HepG2 (cell line): Measurements from ENCODE around the gene GPS2. TPM values are rescaled to one million over a fixed set of nuclear protein-coding genes. Genes with fewer than 3 reads are reported as not detected.

Source experiments
- ATAC-seq: fragments of 200-7000 bp; cut with Tn5 transposase; 3 replicates; pipeline ENCODE4 v1.9.1; 2020; ENCODE audit warnings: mild to moderate bottlenecking, moderate library complexity
- BruUV-seq: library from RNA; stranded (reverse); fragments of 400-500 nt; replicated peaks from 2 replicates; lab custom pipeline; 2021; lab: Mats Ljungman, UMichigan
- CTCF ChIA-PET: fragments of 300-600 bp; formaldehyde crosslinking; extraction: SDS; loops from one replicate; lab custom pipeline; 2021; ENCODE audit warnings: low total read pairs, inconsistent platforms, low intra/inter-chr PET ratio; lab: Yijun Ruan, JAX
- POLR2A ChIA-PET: fragments of 350-600 bp; sonication (Branson Sonifier 250); formaldehyde crosslinking; loops from one replicate; lab custom pipeline; 2020; ENCODE audit warnings: antibody characterized with exemption, inconsistent platforms; lab: Yijun Ruan, JAX
- DNase-seq: peaks from one replicate; pipeline ENCODE4 v3.0.0-alpha.2; 2015; ENCODE audit warnings: low spot score
- FAIRE-seq: peaks from 3 replicates; lab custom pipeline; 2011; peaks lifted over from hg19 to GRCh38; lab: Jason Lieb, UNC
- H2AFZ ChIP-seq: one replicate; pipeline ENCODE4 v1.6.1; 2011; ENCODE audit warnings: low read length, inconsistent platforms
- H3K27ac ChIP-seq: fragments of 300-600 bp; 3 replicates; pipeline ENCODE4 v1.8.0; 2011; ENCODE audit warnings: mixed run types, mild to moderate bottlenecking, mixed read lengths, low read length, inconsistent platforms; ENCODE audit not compliant: insufficient read depth; ENCODE audit errors: extremely low read length
- H3K27me3 ChIP-seq, 2 experiments: fragments of 200-600 bp in 1 of 2; 2 replicates in 1 of 2; 3 replicates in 1 of 2; pipeline versions ENCODE4 v1.6.0 to v1.8.0; 2011; ENCODE audit warnings: low read length in 2 of 2, mild to moderate bottlenecking in 2 of 2, moderate library complexity in 2 of 2, inconsistent platforms in 1 of 2; ENCODE audit not compliant: insufficient read depth in 2 of 2, control insufficient read depth in 1 of 2
- H3K36me3 ChIP-seq, 2 experiments: fragments of 200-600 bp in 1 of 2; replicated peaks in 1 of 2; 2 replicates in 1 of 2; 3 replicates in 1 of 2; pipeline versions ENCODE4 v1.5.1 to v1.8.0; 2011; ENCODE audit warnings: low read length in 2 of 2, inconsistent platforms in 1 of 2; ENCODE audit not compliant: insufficient read depth in 2 of 2, control insufficient read depth in 1 of 2
- H3K4me1 ChIP-seq: 2 replicates; pipeline ENCODE4 v1.5.1; 2012; ENCODE audit warnings: low read length, inconsistent platforms; ENCODE audit not compliant: insufficient read depth
- H3K4me2 ChIP-seq: 2 replicates; pipeline ENCODE4 v1.6.0; 2011; ENCODE audit warnings: low read depth, low read length, inconsistent platforms
- H3K4me3 ChIP-seq, 3 experiments: fragments of 200-600 bp in 1 of 3; sonication (generic), shearing (Covaris generic) in 1 of 3; replicated peaks in 1 of 3; 2 replicates each; pipeline ENCODE4 v1.5.1; 2011 to 2016; ENCODE audit warnings: low read length in 3 of 3, inconsistent platforms in 2 of 3, low read depth in 2 of 3, mild to moderate bottlenecking in 2 of 3, control low read depth in 1 of 3, mixed read lengths in 1 of 3; ENCODE audit not compliant: insufficient read depth in 1 of 3
- H3K79me2 ChIP-seq: one replicate; pipeline ENCODE4 v1.6.1; 2011; ENCODE audit warnings: low read length, inconsistent platforms; ENCODE audit not compliant: insufficient read depth
- H3K9ac ChIP-seq: 2 replicates; pipeline ENCODE4 v1.6.0; 2011; ENCODE audit warnings: mild to moderate bottlenecking, low read depth, low read length, inconsistent platforms; ENCODE audit not compliant: insufficient read depth
- H3K9me3 ChIP-seq: 2 replicates; pipeline ENCODE4 v1.5.1; 2012; ENCODE audit warnings: mild to moderate bottlenecking, low read length
- H4K20me1 ChIP-seq: 2 replicates; pipeline ENCODE4 v1.6.0; 2011; ENCODE audit warnings: inconsistent platforms, mild to moderate bottlenecking, low read length, moderate library complexity; ENCODE audit not compliant: insufficient read depth
- ATF7 ChIP-seq, 2 experiments: fragments of 450-650 bp in 1 of 2; sonication (generic) in 1 of 2; formaldehyde crosslinking in 1 of 2; IDR thresholded peaks; 2 replicates each; pipeline versions ENCODE4 v1.4.0 to v1.6.1; 2016 to 2020; ENCODE audit warnings: antibody characterized with exemption in 1 of 2, mild to moderate bottlenecking in 1 of 2, missing genetic modification reagents in 1 of 2
- CSRNP1 ChIP-seq: sonication (generic); formaldehyde crosslinking; IDR thresholded peaks from 2 replicates; pipeline ENCODE4 v1.8.1; 2023; ENCODE audit warnings: mild to moderate bottlenecking, missing genetic modification reagents
- EHMT2 ChIP-seq: fragments of 200-600 bp; sonication (generic); IDR thresholded peaks from 2 replicates; pipeline ENCODE4 v1.7.0; 2017; ENCODE audit warnings: antibody characterized with exemption, low read depth, low read length, borderline replicate concordance
- GTF2F1 ChIP-seq: fragments of 150-350 bp; IDR thresholded peaks from 2 replicates; pipeline ENCODE4 v1.6.1; 2014; ENCODE audit warnings: low read length
- HHEX ChIP-seq: IDR thresholded peaks from 2 replicates; pipeline ENCODE4 v1.6.1; 2016; ENCODE audit warnings: control low read depth
- KAT8 ChIP-seq: IDR thresholded peaks from 2 replicates; pipeline ENCODE4 v1.6.1; 2016; ENCODE audit warnings: missing genetic modification reagents, missing compliant biosample characterization
- LCORL ChIP-seq, 2 experiments: fragments of 450-650 bp in 1 of 2; sonication (generic) in 1 of 2; formaldehyde crosslinking in 1 of 2; IDR thresholded peaks; 2 replicates each; pipeline versions ENCODE4 v1.5.0 to v1.6.1; 2017 to 2020; ENCODE audit warnings: antibody characterized with exemption in 1 of 2, missing genetic modification reagents in 1 of 2
- POLR2G ChIP-seq: fragments of 200-400 bp; formaldehyde crosslinking; IDR thresholded peaks from 2 replicates; pipeline ENCODE4 v1.6.1; 2018; ENCODE audit warnings: mild to moderate bottlenecking, low read depth, low read length, moderate library complexity
- SMC3 ChIP-seq: IDR thresholded peaks from 2 replicates; pipeline ENCODE4 v1.6.1; 2011; ENCODE audit warnings: low read length, improper control_type of control experiment
- SNAI1 ChIP-seq: sonication (generic); formaldehyde crosslinking; IDR thresholded peaks from 2 replicates; pipeline ENCODE4 v1.5.0; 2020; ENCODE audit warnings: mild to moderate bottlenecking, missing genetic modification reagents, borderline replicate concordance
- STAT5B ChIP-seq: sonication (generic); formaldehyde crosslinking; IDR thresholded peaks from 2 replicates; pipeline ENCODE4 v1.4.0; 2020; ENCODE audit warnings: missing genetic modification reagents
- ZBTB42 ChIP-seq: sonication (generic); formaldehyde crosslinking; IDR thresholded peaks from 2 replicates; pipeline ENCODE4 v1.5.0; 2020; ENCODE audit warnings: mild to moderate bottlenecking, missing genetic modification reagents
- ZEB1 ChIP-seq: IDR thresholded peaks from 2 replicates; pipeline ENCODE4 v1.6.1; 2012; ENCODE audit warnings: mild to moderate bottlenecking, low read depth, inconsistent platforms; ENCODE audit not compliant: insufficient replicate concordance
- ZKSCAN8 ChIP-seq: IDR thresholded peaks from 2 replicates; pipeline ENCODE4 v1.6.1; 2016; ENCODE audit warnings: borderline replicate concordance, missing genetic modification reagents, missing compliant biosample characterization
- ZNF17 ChIP-seq: sonication (generic); formaldehyde crosslinking; IDR thresholded peaks from 2 replicates; pipeline ENCODE4 v1.5.0; 2020; ENCODE audit warnings: mild to moderate bottlenecking, missing genetic modification reagents
- ZNF296 ChIP-seq: sonication (generic); formaldehyde crosslinking; conservative IDR thresholded peaks from 2 replicates; pipeline ENCODE4 v1.5.0; 2020; ENCODE audit warnings: mild to moderate bottlenecking, missing genetic modification reagents
- ZNF337 ChIP-seq: sonication (generic); formaldehyde crosslinking; IDR thresholded peaks from 2 replicates; pipeline ENCODE4 v1.5.1; 2020; ENCODE audit warnings: missing genetic modification reagents, low read depth, mild to moderate bottlenecking, borderline replicate concordance
- ZNF382 ChIP-seq: sonication (generic); formaldehyde crosslinking; IDR thresholded peaks from 2 replicates; pipeline ENCODE4 v1.5.0; 2020; ENCODE audit warnings: missing genetic modification reagents, mild to moderate bottlenecking, borderline replicate concordance
- ZNF7 ChIP-seq: IDR thresholded peaks from 2 replicates; pipeline ENCODE4 v1.6.1; 2016; ENCODE audit warnings: missing biosample characterization, missing genetic modification reagents
- ZNF773 ChIP-seq: sonication (generic); formaldehyde crosslinking; IDR thresholded peaks from 2 replicates; pipeline ENCODE4 v1.4.0; 2020; ENCODE audit warnings: missing genetic modification reagents, borderline replicate concordance
- WGBS: methylation state at CpG from one replicate; pipeline ENCODE4 v1.1.6; 2017; ENCODE audit warnings: low lambda C conversion rate; 5-methylcytosine and 5-hydroxymethylcytosine counted together
- in situ Hi-C: cut with HindIII; loops from 2 replicates; pipeline ENCODE4 v1.10.0; 2017; ENCODE audit warnings: low pct_unique_long_range_greater_than_20kb; ENCODE audit not compliant: extremely low pct_ligation_motif_present
- intact Hi-C: fragments of 100-400 bp; cut with micrococcal nuclease; formaldehyde crosslinking; loops from one replicate; pipeline ENCODE4 v1.10.0; 2022; ENCODE audit not compliant: unreplicated experiment
- polyA plus RNA-seq, 8 experiments: library from polyadenylated mRNA; depleted of rRNA in 3 of 8; stranded (reverse) in 7 of 8; unstranded in 1 of 8; fragments of >200 nt; fragmentation: Illumina TruSeq in 4 of 8; extraction: Trizol in 4 of 8; gene quantifications; 2 replicates each; pipeline versions ENCODE4 v1.2.1 to v1.2.3, GENCODE V29; 2011 to 2016; ENCODE audit warnings: low read depth in 4 of 8, missing spikeins in 1 of 8, mixed read lengths in 1 of 8; ENCODE audit not compliant: insufficient read depth in 1 of 8
- total RNA-seq, 5 experiments: library from RNA; depleted of rRNA; stranded (reverse); fragments of >200 nt; fragmentation: Illumina TruSeq; extraction: Trizol; gene quantifications; 2 replicates each; pipeline ENCODE4 v1.2.3, GENCODE V29; 2016; ENCODE audit warnings: low read depth in 1 of 5

GPS2 gene
- total and polyA plus RNA-seq, 2 of the 13 experiments (the other 11 are each of a cell fraction or from before 2014, with no cell fraction given) = 58.0 to 59.4 TPM

DNA sequence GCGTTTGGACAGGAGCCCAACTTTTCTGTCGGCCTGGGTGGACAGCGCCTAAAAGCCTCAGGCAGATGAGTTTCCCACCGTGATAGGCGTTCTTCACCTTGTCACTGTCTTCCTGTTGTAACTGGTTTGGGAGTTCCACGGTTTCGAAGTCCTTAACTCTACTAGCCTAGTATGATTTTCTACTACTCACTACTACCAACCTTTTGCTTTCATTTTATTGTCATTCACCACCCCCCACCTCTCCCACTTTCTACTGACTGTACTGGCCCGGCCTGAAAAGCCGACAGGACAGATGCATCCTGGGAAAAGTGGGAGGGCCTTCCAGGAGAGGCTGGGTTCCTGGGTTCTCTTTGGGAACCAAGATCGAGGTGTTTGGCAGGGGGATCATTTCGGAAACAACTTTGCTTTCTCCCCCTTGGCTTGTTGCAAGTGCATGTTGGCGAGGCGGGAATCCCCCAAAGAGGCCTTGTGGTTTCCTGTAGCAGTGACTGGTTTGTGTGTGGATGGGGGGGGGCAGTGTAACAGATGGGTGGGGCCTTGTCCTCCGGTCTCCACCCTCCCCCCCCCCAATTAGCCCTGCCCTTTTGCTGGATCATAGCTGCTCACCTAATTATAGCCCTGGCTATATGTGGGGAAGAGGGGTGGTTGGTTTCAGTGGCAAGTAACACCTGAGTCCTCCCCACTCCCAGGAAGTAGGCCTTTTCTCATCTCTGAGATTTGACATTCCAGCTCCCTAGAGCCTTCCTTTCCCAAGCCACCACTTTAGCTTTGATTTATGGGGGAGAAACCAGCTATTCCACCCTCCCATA, 6.3 kb downstream of the GPS2 start (continued):
- TF ChIP-seq SMC3 = no peak
- no peak for TF ChIP-seq STAT5B (CRISPR knock-in tag)
- 0 out of 2 replicates have a peak, but pooled peaks have one; percentile 42 for TF ChIP-seq SNAI1

GRCh38 chr17:7307686-7308624, 7.2 kb downstream of the GPS2 start:
- intact Hi-C loops = no loop called here
- H3K36me3 ChIP-seq = peaks cover 19 to 35% of the 10 kb centered on the region in 2 experiments
- peak; percentile 24 for ATAC-seq
- peaks cover 40% of the 10 kb centered on the region for H3K79me2 ChIP-seq
- in situ Hi-C loops = no loop called here
- no peaks in the 10 kb centered on the region for H3K9me3 ChIP-seq
- DNase-seq = no peak
- 3% methylated on average over 13 of the region's 104 CpGs for WGBS
- H3K4me3 ChIP-seq = peak overlapping the region; percentile 64 to 84 (median 77)
- H3K4me1 ChIP-seq = peaks cover 46% of the 10 kb centered on the region
- CTCF ChIA-PET = no interaction called here
- H3K27me3 ChIP-seq = no peaks in the 10 kb centered on the region
- H3K27ac ChIP-seq = peak overlapping the region; percentile 96
- H3K4me2 ChIP-seq = peak overlapping the region; percentile 90
- no TSS peak for BruUV-seq
- peak overlapping the region; percentile 94 for H3K9ac ChIP-seq
- H4K20me1 ChIP-seq = peaks cover 40% of the 10 kb centered on the region
- FAIRE-seq = no peak
- H2AFZ ChIP-seq = no peak overlapping the region
- POLR2A ChIA-PET = interaction anchor here (0.7 to 3.0 kb wide), 5 partner anchors 21 to 96 kb away, joined by 3 to 17 read pairs (median 3); partner anchors contain the start of genes ACADVL, DLG4, NEURL4 and SLC2A4
- TF ChIP-seq POLR2G (no peak), ZNF773 (0 out of 2 replicates have a peak, but pooled peaks have one; percentile 35), ZNF7 (no peak), EHMT2 (no peak), LCORL (IDR thresholded peaks at IDR 0.05) (no peak), LCORL (CRISPR knock-in tag; IDR thresholded peaks at IDR 0.05) (no peak), ATF7 (IDR thresholded peaks at IDR 0.05) (no peak), ATF7 (CRISPR knock-in tag; IDR thresholded peaks at IDR 0.05) (0 out of 2 replicates have a peak, but pooled peaks have one; percentile 23), HHEX (CRISPR knock-in tag) (no peak), ZNF382 (CRISPR knock-in tag) (no peak), GTF2F1 (no peak), ZNF17 (CRISPR knock-in tag) (no peak), ZEB1 (peak; percentile 17), ZNF296 (CRISPR knock-in tag) (0 out of 2 replicates have a peak, but pooled peaks have one; percentile 27), ZKSCAN8 (CRISPR knock-in tag) (no peak), CSRNP1 (CRISPR knock-in tag) (peak; percentile 59), KAT8 (CRISPR knock-in tag) (0 out of 2 replicates have a peak, but pooled peaks have one; percentile 12), ZBTB42 (0 out of 2 replicates have a peak, but pooled peaks have one; percentile 23), ZNF337 (no peak)
